ENCODE data around the gene CLCN7. TPM values are rescaled to one million over a fixed set of nuclear protein-coding genes. Genes with fewer than 3 reads are reported as not detected.

CLCN7 gene
- total and polyA plus RNA-seq, 9 of the 15 experiments (the other 6 are each of a cell fraction or from before 2014, with no cell fraction given) = 0.06 to 126 (median 18.7) TPM

DNA sequence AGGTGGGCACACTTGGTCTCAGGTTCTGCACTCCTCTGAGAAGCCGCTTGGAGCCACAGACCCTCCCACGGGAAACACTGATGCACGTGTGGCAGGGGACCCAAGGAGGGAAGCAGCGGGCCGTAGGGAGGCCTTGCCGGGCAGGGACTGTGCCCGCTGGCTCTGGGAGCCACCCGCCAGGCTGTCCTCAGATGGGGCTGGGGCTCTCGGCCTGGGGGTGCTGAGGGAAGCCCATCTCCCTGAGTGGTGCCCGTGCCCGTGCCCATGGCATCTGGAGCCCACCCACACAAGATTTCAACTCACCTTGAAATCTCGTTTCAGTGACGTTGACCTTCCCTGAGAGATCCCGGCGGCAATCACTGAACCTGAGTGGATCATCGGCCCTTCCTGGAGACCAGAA, 17.9 kb downstream of the CLCN7 start:
- in situ Hi-C loops (cut with MboI) (no loop called here), intact Hi-C loops (cut with micrococcal nuclease) (no loop called here)
- Histone ChIP-seq H3K9me1 (ENCODE audit: control insufficient read depth, insufficient read depth, low read length) (peaks cover 4% of the 10 kb centered on the region), H3K4me3 (no peak overlapping the region), H3K9ac (ENCODE audit: insufficient read depth in 1 of 2, low read depth in 2 of 2, low read length in 2 of 2) (no peak overlapping the region), H4K20me1 (replicated peaks; ENCODE audit: control insufficient read depth, insufficient read depth, low read length) (0 out of 2 replicates have a peak, but pooled peaks cover 5% of the 10 kb centered on the region), H3K79me2 (ENCODE audit: control insufficient read depth, insufficient read depth, low read length) (no peaks in the 10 kb centered on the region), H2AFZ (ENCODE audit: low read depth, low read length) (no peak overlapping the region), H3K4me1 (replicated peaks in 1 of 2; ENCODE audit: control insufficient read depth in 2 of 2, insufficient read depth in 2 of 2, low read length in 2 of 2) (peaks cover 0 to 11% of the 10 kb centered on the region in 2 experiments; a peak in 2 of 5 replicates), H3K27ac (ENCODE audit: extremely low read depth, low read depth, low read length) (no peak overlapping the region), H3K4me2 (ENCODE audit: insufficient read depth, low read length) (no peak overlapping the region), H3K36me3 (ENCODE audit: control insufficient read depth, insufficient read depth, low read length) (peaks cover 76% of the 10 kb centered on the region; the same call in 2 of the 3 replicates), H3K9me3 (replicated peaks; ENCODE audit: control insufficient read depth, insufficient read depth, low read depth, low read length) (no peaks in the 10 kb centered on the region), H3K27me3 (ENCODE audit: control insufficient read depth in 2 of 2, insufficient read depth in 2 of 2, low read length in 2 of 2) (no peaks in the 10 kb centered on the region)
- ChIA-PET CTCF (ENCODE audit: low intra/inter-chr PET ratio) (no interaction called here), POLR2A (no interaction called here)
- FAIRE-seq = no peak
- BruUV-seq (replicated peaks) = no TSS peak
- TF ChIP-seq, protein P1, sequence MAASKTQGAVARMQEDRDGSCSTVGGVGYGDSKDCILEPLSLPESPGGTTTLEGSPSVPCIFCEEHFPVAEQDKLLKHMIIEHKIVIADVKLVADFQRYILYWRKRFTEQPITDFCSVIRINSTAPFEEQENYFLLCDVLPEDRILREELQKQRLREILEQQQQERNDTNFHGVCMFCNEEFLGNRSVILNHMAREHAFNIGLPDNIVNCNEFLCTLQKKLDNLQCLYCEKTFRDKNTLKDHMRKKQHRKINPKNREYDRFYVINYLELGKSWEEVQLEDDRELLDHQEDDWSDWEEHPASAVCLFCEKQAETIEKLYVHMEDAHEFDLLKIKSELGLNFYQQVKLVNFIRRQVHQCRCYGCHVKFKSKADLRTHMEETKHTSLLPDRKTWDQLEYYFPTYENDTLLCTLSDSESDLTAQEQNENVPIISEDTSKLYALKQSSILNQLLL (CRISPR knock-in tag; IDR thresholded peaks at IDR 0.05; ENCODE audit: borderline replicate concordance) = no peak
- TF ChIP-seq PCBP1 (IDR thresholded peaks at IDR 0.05; ENCODE audit: low read depth, low read length, poor library complexity, severe bottlenecking) = no peak
- TF ChIP-seq POLR2AphosphoS2 (IDR thresholded peaks at IDR 0.05; ENCODE audit: low read length) = no peak
- no peak for ATAC-seq
- DNase-seq (ENCODE audit: extremely low read depth in 1 of 4, low spot score in 3 of 4) = no peak
- WGBS (ENCODE audit: insufficient coverage, low coverage, missing lambda C conversion rate) = 93% methylated on average over 12 of the region's 16 CpGs

Data from K562 (cell line).